GM23248 (cell line): ENCODE measurements around the gene SLC16A2.

Source experiments
- EZH2 ChIP-seq: fragments of 200-600 bp; sonication (generic); IDR thresholded peaks from 2 replicates; pipeline ENCODE4 v1.6.1; 2018; ENCODE audit warnings: antibody characterized with exemption, mild to moderate bottlenecking; ENCODE audit not compliant: insufficient read depth, poor library complexity, severe bottlenecking
- EZH2phosphoT487 ChIP-seq: fragments of 200-600 bp; sonication (generic); IDR thresholded peaks from 2 replicates; pipeline ENCODE4 v1.6.1; 2018; ENCODE audit warnings: antibody characterized with exemption, moderate library complexity, mild to moderate bottlenecking, low read depth; ENCODE audit not compliant: insufficient read depth

DNA sequence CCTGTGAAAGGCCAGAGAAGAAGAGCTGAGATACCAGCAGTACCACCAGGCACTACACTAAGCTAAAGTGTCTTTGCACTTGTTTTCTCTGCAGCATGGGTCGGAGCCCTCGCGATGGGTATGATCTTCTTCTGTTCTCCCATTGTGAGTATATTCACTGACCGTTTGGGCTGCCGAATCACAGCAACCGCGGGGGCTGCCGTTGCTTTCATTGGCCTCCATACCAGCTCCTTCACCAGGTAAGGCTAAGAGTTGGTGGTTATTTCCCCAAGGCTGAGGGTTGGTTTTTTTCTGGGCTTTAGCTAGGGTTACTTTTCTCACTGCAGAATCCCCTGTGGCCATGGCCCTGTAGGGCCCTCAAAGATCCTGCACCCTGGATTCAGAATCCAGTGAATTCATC is 99.6 kb downstream of the SLC16A2 start:
- TF ChIP-seq EZH2 (no peak), EZH2phosphoT487 (no peak)
